ENCODE results near the gene AGPAT3.
"Not testable (repeated sequence)": the region's sequence is repeated elsewhere in the genome, so short reads cannot be mapped to it uniquely, and the experiment has no call there.

The AGPAT3 gene

DNA sequence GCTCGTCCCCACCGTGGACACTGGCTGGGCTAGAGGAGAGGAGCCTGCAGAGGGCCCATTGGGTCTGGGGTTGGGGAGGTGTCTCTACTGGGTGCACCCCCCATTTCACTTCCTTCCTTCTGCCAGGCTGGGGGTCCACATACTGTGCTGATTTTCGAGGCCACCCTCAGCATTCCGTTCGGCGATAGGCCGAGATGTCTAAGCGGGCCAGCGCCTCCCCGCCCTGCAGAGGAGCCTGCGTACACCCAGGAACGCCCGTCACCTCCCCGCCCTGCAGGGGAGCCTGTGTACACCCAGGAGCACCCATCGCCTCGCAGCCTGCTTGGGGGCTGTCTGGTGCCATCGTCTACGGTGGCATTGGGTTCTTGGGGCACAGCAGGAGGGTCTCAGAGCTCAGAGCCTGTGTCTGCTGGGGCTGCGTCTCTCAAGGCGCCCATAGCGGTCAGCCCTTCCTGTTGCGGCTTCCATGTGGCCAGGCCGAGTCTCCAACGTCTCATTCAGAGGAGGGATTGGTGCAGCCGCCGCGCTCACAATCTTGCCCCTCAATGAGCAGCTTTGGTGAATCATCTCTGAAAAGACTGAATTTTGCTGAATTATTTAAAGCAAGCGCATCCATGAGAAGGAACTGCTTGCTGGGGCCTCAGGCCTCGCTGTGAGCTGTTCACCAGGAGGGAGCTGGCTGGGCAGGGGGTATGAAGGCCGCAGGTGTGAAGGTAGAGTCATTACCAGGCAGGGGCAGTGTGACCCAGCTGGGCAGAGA, 30.7 kb upstream of the AGPAT3 start:
- DNase-seq (ENCODE audit: low read depth, low spot score), result no peak

DNA sequence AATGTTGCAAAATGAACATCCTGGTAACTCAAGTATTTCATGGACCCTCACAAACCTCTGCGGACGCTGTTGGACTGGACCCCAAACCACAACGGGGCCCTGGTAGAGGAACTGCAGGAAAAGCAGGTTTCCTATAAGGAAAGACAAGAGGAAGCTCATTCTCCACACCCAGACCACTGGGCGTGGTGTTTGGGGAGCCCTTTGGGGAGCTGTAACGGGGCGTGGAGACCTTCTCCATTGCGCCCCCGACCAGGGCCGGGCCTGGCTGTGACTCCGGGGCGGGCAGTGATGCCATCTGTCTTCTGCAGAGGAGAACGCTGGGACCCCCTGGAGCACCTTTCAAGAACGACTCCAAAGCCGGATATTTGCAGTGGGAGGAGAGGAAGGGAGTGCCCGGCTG, 30.0 kb upstream of the AGPAT3 start:
- no peak for DNase-seq (ENCODE audit: low read depth, low spot score)

DNA sequence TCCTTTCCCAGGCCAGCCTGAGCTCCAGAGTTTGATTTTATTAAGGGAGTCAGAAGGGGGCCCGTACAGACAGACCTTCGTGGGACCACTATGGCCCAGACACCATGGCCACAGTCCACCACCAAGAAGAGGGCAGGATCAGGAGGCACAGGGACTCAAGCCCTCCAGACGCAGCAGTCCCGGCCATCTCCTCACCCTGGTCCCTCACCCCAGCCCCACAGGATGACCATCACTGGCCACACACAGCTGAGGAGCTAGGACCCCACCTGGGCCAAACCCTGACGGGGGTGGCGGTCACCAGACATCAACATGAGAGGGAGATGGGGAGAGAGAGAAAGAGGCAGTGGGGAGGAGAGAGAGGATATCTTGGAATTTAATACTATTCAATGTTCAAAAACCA, 29.2 kb upstream of the AGPAT3 start:
- no peak for DNase-seq (ENCODE audit: low read depth, low spot score)

DNA sequence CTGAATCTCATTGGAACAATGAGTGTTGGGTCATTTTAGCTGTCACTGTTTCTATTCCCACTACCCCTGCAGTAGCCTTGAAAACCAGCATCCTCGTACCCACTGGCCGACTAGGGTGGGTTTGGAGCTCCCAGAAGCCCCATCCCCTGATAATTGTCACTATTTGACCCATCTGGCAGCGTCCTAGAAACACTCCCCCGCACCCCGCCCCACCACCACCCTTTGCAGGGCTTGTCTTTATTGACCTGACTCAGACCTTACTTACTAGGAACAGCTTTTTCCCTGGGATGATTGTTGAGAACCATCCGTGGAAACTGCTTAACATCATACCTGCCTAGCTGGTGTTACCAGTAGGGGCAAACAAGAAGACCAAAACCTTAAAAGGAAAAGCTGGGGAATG, 28.4 kb upstream of the AGPAT3 start:
- no peak for DNase-seq (ENCODE audit: low read depth, low spot score)

DNA sequence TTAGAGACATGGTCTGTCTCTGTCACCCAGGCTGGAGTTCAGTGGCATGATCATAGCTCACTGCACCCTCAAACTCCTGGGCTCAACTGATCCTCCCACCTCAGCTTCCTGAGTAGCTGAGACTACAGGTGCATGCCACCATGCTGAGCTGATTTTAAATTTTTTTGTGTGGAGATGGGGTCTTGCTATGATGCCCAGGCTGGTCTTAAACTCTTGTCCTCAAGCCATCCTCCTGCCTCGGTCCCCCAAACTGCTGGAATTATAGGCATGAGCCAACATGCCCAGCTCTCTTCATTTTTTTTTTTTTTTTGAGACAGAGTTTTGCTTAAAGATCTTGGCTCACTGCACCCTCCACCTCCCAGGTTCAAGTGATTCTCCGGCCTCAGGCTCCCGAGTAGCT, 24.8 kb upstream of the AGPAT3 start:
- no peak for DNase-seq (ENCODE audit: low read depth, low spot score)

DNA sequence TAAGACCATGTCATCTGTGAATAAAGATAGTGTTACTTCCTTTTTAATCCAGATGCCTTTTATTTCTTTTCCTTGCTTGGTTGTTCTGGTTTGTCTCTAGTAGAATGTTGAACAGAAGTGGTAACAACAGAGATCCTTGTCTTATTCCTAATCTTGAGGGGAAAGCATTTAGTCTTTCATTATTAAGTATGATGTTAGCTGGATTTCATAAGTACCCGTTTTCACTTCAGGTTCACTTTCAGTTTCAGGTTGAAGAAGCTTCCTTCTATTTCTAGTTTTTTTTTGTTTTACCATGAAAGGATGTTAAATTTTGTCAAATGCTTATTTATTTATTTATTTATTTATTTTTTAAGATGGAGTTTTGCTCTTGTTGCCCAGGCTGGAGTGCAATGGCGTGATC, 22.3 kb upstream of the AGPAT3 start:
- DNase-seq (ENCODE audit: low read depth, low spot score), result no peak

DNA sequence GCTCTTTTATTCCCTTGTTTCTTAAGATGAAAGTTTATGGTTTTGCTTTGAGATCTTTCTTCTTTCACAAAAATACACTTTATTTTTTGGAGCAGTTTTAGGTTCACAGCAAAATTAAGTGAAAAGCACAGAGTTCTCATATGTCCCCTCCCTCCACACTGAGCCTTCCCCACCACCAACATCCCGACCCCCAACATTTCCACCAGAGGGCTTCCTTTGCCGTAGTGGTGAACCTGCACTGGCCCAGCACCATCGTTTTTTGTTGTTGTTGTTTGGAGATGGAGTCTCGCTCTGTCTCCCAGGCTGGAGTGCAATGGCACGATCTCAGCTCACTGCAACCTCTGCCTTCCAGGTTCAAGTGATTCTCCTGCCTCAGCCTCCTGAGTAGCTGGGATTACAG, 20.1 kb upstream of the AGPAT3 start:
- not testable (repeated sequence) for DNase-seq (ENCODE audit: low read depth, low spot score)

DNA sequence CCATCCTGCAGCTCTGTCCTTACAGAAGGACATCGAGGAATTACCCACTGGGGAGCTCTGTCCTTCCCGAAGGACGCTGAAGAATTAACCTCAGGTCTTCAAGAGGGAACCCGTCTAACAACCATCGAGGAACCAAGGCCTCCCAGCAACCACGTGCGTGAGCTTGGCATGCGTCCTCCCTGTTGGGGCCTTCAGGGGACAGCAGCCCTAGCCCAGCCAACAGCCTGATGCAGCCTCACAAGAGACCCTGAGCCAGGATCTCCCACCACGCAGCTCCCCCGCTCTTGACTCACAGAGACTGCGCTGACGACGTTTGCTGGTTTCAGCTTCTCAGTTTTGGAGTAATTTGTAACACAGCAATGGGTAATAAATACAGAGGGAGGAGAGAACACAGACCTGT, 19.6 kb upstream of the AGPAT3 start:
- DNase-seq (ENCODE audit: low read depth, low spot score), result no peak

DNA sequence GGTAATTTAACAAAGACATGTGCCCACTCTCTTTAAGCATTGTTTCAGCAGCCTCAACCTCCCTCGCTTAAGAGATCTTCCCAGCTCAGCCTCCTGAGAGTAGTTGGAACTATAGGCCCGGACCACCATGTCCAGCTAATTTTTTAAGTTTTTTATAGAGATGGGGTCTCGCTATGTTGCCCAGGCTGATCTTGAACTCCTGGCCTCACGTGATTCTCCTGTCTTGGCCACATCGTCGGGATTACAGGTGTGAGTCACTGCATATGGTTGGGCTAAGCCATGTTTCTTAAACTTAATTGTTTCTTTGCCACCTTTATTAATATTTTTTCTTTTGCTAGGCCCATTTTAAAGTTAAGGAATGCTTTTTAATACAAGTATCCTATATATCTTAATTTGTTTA, 18.6 kb upstream of the AGPAT3 start:
- DNase-seq (ENCODE audit: low read depth, low spot score), result no peak

DNA sequence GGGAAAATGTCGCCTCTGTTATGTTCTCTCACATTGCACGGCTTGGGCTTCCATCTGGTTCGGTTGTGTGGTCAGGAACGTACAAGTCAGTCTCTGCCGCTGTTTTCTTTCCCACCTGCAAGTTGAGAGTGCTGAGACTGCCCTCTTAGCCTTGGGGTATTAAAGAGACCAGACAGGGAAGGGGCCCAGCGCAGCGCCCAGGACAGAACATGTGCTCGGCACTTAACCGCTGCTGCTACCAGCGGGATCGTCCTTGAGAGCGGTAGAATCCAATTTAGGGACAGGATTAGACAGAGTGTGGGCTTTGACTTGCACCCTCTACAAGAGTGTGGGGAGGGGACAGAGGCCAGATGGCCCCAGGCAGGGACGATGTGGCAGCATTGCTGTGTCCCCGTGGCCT, 17.7 kb upstream of the AGPAT3 start:
- no peak for DNase-seq (ENCODE audit: low read depth, low spot score)

DNA sequence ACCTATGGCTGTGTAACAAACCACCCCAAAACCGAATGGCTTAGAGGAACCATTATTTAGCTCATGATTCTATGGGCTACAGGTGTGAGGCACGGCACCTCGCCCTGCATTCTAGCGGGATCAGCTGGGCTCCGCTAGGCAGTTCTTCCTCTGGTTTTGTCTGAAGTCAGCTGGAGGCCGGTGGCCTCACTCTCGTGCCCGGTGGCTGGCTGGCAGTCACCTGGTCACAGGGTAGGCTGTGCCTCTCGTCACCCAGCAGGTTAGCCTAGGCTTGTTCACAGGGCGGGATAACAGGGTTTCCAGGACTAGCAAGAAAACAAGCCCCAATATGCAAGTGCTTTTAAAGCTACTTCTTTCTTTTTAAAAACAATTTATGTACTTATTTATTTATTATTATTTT, 16.3 kb upstream of the AGPAT3 start:
- DNase-seq (ENCODE audit: low read depth, low spot score), result no peak

DNA sequence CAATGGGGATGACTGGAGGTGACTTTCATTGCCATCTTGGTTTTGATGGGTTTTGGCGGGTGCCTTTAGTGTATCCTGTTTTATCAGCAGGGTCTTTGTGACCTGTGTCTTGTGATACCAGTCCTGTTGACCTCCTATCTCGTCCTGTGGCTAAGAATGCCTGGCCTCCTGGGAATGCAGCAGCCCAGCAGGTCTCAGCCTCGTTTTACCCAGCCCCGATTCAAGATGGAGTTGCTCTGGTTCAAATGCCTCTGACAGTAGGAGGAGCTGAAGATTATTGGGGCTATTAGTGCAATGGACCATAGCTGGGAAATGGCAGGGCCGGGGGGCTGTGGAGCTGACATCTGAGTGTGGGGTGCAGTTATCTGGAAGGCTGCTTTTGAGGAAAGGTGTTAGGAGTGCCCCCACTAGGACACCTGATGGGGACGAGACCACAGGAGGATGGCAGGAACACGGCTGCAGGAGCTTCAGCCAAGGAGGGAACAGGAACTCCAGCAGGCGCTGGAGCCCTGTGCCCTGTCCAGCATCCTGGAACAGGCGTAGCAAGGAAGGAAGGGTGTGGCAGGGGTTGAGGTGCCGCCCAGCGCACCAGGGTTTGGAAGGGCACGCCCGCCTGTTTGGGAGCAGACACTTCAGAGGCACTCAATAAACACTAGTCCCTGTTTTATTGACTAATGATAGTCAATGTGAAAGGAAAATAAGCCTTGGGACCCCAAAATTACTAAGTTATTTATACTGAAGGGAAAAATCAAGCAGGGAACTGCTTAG, 15.3 kb upstream of the AGPAT3 start:
- DNase-seq (ENCODE audit: low read depth, low spot score), result no peak

DNA sequence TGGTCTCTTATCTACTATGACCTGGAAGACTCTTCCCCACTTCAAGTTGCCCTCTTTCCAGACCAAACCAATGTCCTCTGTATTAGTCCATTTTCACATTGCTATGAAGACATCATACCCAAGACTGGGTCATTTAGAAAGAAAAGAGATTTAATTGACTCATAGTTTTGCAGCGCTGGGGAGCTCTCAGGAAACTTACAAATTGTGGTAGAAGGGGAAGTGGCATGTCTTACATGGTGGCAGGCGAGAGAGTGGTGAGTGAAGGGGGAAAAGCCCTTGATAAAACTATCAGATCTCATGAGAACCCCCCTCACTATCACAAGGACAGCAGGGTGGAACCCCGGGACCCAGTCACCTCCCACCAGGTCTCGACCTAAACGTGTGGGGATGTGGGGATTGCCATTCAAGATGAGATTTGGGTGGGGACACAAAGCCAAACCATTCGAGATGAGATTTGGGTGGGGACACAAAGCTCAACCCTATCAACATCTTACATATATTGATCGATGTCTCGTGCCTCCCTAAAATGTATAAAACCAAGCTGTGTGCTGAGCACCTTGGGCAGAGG, 14.2 kb upstream of the AGPAT3 start:
- DNase-seq (ENCODE audit: low read depth, low spot score), result no peak

DNA sequence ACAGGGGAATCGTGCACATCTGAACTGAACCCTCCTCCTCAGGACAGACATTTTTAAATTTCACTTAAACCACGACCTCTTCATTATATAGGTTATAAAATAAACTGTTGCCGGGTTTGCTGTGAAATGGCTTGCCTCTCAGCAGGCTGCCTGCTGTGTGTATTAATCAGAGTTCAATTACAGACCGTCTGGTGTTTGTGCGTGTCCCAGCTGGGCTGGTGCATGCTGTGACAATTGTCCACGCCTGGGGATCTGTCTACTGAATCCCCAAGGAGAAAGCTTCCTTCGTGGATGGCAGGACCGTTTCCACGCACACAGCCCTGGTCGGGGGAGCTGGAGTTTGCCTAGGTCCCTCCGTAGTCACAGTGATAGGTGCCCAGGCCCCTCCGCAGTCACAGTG, 13.4 kb upstream of the AGPAT3 start:
- DNase-seq (ENCODE audit: low read depth, low spot score), result no peak

DNA sequence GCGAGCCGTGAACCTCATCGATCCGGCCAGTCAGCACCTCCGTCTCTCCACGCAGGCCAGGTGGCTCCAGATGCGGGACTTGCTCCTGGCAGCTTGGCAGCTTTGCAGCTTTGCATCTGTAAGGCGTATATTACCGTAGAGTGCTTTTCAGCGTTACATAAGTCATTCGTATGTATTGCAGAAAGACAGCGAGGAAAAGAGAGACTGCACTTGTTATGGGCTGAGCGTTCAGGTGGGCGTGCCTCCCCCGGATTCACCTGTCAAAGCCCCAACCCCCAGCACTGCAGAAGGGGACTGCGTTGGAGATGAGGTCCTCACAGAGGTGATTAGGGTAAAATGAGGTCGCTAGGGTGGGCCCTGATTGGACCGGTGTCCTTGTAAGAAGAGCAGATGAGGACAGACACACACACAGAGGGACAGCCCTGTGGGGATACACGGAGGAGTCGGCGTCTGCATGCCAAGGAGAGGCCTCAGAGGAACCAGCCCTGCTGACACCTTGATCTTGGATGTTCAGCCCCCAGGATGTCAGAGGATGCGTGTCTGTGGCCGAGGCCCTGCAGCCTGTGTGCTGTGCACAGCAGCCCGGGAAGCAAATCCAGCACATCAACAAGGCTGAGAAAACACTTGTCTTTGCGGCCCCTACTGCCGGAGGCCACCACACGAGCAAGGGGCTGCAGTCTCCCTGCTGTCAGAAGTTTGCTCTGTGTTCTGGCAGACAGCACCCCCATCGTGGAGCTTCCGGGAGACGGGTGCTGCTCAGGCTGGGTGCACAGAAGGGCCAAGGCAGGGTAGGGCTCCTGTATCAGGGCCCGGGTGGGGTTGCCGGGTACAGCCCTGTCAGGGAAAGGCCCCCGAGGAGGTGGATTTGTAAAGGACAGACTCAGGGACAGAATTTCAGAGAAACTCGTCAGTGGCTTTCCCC, 10.9 kb upstream of the AGPAT3 start:
- no peak for DNase-seq (ENCODE audit: low read depth, low spot score)

DNA sequence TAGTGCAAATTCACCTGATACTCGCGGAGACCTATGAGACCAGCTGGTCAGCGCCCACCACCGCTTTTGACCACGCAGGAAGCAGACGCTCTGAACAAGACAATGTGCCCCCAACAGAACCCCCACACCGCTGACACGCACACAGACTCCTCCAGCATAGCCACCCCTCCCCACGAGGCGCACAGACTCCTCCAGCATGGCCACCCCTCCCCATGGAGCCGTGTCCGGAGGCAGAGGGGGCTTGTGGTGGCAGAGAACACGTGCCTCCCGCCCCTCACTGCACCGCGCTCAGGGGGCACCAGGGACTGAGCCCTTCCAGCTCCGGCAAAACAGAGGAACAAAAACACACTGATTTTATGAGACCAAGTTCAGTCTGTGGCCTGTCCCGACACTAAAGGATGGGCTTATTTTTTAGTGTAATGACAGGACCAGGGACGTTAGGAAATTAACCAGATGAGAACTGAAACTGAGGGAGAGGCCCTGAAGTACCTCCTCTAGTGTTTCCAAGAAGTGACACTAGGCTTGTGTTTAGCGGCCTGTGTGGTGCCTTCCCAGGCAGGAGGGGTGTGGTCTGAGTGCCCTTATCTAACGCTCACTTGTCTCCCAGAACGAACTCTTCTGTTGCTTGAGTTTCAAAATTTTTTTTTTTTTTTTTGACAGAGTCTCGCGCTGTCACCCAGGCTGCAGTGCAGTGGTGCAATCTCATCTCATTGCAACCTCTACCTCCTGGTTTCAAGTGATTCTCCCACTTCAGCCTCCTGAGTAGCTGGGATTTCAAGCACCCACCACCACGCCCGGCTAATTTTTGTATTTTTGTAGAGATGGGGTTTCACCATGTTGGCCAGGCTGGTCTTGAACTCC, 10.0 kb upstream of the AGPAT3 start:
- DNase-seq (ENCODE audit: low read depth, low spot score), result no peak

DNA sequence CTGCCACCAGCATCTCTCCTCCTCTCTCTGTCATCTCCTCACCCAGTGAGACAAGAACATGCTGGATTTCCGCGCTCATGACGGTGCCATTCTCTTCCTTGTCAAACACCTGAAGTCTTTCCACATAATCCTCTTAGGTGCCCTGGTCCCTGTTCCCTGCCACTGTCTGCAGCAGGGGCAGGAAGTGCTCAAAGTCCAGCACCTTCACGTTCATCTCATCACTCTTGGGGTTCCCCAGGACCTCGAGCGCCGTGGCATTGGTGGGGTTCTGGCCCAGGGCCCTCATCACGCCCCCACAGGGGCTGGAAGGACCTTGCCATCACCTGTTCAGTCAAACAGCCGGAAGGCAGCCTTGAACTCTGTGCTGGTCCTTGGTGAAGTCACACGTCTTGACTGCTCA, 9.1 kb upstream of the AGPAT3 start:
- DNase-seq (ENCODE audit: low read depth, low spot score), result no peak

DNA sequence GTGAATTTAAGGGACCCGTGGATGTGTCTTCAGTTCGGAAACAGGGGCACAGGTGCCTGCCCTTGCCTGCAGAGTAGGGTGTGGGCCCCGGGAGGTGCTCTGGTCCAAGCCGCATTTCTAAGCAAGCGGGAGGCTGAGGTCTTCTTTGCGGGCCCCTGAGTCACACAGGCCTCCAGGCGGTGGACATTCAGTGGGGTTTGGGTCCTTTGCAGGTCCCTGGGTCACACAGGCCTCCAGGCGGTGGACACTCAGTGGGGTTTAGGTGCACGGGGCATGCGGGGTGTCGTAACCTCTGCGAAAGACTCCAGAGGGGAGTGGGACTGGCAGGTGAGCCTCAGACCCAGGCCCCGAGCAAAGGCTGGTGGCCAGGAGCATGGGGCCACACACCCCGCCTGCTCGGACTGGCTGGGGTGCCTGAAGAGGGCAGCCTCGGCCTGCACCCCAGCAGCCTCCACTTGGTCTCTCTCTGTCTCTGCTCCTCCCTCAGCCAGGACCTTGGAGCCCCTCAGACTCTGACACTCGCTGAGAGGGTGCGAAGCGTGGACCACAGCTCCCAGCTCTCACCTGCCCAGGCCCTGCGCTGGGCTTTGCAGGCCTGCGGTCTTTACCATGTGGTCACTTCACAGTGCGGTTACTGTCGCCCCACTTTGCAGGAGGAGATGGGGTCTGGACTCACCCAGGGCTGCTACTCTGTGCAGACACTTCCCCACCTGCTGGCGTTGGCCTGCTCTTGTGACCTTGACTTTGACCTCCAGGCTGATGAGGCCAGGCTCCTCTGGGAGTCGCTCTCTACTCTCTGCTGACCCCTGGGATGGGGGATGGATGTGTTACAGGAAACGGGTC, 6.0 kb upstream of the AGPAT3 start:
- no peak for DNase-seq (ENCODE audit: low read depth, low spot score)

DNA sequence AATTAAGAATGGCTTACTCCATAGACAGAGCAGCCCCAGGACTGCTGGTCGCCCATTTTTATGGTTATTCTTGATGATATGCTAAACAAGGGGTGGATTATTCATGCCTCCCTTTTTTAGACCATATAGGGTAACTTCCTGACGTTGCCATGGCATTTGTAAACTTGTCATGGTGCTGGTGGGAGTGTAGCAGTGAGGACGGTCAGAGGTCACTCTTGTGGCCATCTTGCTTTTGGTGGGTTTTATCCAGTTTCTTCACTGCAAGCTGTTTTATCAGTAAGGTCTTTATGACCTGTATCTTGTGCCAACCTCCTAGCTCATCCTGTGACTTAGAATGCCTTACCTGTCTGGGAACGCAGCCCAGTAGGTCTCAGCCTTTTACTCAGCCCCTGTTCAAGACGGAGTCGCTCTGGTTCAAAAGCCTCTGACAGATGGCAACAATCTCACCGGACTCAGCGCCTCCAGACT, 5.2 kb upstream of the AGPAT3 start:
- no peak for DNase-seq (ENCODE audit: low read depth, low spot score)

DNA sequence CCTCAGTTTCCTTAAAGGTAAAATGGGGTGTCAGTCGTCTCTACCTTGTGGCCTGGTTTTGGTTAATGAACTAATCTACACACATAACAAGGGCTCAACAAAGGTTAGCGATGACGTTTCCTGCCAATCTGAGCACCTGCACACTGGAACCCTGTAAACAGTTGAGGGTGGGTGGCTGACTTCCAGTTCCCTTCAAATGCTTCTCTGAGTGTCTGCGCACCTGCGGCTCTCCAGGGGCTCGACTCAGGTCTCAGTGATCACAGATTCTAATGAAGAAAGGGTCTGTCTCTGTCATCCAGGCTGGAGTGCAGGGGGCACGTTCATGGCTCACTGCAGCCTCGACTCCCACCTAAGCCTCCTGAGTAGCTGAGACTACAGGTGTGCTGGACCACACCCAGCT, 3.3 kb upstream of the AGPAT3 start:
- DNase-seq (ENCODE audit: low read depth, low spot score), result no peak
